Measurements from ENCODE around the gene ROCK2.
A peak's percentile ranks its signal among the peaks of the same experiment; 100 is the strongest.
"Not testable (repeated sequence)": the region's sequence is repeated elsewhere in the genome, so short reads cannot be mapped to it uniquely, and the experiment has no call there.

The ROCK2 gene

DNA sequence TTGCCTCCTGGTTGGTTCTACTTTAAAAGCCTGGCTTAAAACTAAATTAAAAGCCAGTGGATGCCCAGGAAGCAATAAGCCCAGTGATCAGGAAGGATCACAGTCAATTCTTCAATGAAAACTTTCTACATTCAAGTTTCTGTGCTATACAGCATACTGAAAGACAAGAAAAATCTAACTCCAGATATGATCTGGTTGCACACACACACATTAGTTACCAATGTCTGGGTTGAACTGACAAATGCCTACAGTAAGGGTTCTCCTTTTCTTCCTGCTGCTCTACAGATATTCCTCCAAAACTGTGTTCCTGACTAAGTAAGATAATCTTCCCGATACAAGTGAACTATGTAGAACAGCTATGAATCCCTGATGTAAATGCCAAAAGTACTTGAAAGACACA lies 81.3 kb downstream of the ROCK2 start:
- DNase-seq, result peak; percentile 39

DNA sequence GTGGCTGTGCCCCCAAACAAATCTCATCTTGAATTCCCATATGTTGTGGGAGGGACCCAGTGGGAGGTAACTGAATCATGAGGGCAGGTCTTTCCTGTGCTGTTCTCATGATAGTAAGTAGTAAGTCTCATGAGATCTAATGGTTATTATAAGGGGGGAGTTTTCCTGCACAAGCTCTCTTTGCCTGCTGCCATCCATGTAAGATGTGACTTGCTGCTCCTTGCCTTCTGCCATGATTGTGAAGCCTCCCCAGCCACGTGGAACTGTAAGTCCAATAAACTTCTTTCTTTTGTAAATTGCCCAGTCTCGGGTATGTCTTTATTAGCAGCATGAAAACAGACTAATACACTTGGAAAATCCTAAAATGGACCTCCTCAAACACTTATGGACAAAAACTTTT lies 82.0 kb downstream of the ROCK2 start:
- not testable (repeated sequence) for DNase-seq

DNA sequence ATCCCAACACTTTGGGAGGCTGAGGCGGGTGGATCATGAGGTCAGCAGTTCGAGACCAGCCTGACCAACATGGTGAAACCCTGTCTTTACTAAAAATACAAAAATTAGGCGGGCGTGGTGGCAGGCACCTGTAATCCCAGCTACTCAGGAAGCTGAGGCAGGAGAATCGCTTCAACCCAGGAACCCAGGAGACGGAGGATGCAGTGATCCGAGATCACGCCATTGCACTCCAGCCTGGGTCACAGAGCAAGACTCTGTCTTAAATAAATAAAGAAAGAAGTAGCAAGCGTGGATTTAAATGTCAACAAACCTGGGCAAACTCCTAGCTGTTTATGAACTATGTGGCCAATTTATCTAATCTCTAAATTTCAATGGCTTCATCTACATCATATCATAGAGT lies 82.9 kb downstream of the ROCK2 start:
- not testable (repeated sequence) for DNase-seq

DNA sequence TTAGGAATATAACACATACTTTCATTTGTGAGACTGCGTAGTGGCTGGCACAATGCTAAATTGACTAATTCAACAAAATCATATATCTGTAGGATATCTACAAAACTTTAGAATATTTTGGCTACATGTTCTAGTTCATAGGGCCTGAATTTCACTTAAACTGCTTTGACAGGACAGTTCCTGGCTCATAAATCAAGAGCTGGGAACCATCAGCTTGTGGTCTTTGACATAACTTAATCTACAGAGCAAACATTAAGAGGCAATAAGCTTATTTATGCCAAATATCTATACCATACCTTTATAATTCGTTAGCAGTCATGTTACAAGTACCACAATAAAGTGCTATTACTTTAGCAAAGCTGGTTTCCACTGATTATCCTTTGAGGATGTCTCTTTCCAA lies 83.5 kb downstream of the ROCK2 start:
- DNase-seq, result no peak

DNA sequence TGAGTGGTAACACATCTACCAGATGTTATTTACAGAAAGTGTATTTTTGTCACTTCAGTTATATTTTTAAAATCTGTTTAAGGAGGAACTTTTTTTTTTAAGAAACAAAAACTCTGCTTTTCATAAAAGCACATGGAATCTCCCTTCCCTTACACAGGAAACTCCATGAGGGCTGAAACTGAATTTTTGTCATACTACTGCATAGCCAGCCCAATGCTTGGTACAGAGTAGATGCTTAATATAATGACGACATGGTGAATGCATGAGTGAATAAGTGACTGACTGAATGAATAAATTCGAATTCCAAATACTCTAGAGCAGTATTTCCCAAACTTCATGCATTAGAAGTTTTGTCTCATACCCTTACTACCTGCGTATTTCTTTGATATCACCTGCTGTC lies 86.5 kb downstream of the ROCK2 start:
- no peak for DNase-seq

DNA sequence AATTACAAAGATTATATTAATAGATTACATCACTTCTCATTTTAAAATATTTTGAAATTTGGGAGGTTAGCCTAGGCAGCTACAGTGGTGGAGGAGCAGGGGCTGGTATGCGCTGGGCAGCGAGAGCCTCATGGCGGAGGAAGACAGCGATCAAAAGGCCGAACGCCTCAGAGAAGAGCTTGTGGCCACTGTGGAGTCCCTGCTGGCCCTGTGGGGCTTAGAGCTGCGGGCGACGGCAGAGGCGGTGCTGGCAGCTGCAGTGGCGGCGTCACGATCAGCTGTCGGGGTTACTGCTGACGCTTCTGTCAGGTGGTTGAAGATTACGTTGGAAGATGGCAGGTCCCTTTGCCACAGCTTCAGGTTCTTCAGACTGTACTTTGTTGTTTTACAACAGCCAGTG lies 87.4 kb downstream of the ROCK2 start:
- DNase-seq, result no peak

DNA sequence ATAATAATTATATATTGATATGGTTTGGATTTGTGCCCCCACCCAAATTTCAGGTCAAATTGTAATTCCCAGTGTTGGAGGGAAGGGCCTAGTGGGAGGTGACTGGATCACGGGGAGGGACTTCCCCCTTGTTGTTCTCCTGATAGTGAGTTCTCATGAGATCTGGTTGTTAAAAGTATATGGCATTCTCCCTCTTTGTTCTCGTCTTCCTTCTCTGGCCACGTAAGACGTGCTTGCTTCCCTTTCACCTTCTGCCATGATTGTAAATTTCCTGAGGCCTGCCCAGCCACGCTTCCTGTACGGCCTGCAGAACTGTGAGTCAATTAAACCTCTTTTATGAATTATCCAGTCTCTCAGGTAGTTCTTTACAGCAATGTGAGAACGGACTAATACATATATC lies 88.3 kb downstream of the ROCK2 start:
- DNase-seq, result no peak

DNA sequence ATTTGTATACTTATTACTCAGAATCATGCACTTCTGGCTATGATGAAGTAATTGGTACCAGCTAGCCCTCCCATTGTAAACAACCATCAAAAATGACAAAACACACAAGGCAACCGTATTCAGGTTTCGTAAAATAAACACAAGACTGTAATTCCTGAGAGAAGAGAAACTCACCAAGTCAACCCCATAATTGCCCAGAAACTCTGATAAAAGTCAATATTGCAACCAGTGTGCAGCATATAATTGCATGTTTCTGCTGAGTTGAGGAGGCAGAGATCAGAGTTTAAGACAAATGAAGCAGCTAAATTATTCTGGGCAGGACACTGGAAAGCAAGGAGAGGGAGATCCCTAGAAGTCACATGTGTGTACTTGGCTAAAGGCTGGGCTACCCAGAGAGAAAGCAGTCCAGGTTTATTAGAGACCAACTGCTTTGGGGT lies 90.3 kb downstream of the ROCK2 start:
- no peak for DNase-seq

DNA sequence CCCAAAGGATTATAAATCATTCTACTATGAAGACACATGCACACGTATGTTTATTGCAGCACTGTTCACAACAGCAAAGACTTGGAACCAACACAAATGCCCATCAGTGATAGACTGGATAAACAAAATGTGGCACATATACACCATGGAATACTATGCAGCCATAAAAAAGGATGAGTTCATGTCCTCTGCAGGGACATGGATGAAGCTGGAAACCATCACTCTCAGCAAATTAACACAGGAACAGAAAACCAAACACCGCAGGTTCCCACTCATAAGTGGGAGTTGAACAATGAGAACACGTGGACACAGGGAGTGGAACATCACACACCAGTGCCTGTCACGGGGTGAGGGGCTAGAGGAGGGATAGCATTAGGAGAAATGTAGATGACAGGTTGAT lies 92.0 kb downstream of the ROCK2 start:
- not testable (repeated sequence) for DNase-seq

DNA sequence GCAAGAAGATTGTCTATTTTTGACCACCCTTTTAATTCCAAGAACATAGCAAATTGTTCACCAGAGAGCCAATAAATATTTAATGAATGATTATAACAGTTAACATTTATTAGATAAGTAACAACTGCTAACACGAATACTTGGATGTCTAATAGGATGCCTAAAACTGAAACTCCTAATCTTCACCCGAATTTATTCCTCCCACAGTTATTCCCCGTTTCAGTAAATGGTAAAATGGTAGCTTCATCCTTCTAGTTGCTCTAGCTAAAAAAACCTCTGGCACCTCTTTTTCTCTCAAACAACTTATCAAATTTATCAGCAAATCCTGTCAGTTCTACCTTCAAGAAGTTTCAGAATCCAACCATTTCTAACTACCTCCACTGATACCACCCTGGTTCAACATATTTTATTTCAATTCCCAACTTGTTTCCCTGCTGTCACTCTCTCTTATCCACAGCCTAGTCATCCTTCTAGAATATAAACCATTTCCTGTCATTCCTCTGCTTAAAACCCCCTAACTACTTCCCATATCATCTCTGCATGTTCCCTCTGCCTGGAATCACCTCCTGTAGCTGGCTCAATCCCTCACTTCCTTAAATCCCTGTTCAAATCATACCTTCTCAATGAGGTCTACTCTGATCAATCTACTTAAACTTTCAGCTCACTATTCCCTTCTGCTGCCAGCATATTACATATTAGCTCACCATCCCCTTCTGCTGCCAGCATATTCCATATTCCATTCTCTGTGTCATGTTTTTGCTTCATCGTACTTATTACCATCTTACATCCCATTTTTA lies 93.8 kb downstream of the ROCK2 start:
- DNase-seq, result no peak

DNA sequence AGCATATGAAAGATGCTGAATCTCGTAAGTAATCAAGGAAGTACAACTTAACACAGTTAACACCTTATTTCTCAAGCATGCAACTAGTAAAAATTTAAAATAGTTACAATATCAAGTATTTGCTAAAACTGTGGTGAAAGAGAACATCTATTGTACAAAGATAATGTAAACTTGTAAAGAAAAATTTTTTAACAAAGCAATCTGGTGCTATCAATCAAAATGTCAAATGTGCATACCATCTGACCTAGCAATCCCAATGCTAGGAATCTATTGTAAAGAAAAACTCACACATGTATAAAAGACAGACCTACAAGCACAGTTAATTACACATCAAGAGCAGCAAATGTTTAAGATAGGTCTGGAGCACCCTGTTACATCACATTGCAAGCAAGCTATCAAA lies 99.1 kb downstream of the ROCK2 start:
- no peak for DNase-seq

DNA sequence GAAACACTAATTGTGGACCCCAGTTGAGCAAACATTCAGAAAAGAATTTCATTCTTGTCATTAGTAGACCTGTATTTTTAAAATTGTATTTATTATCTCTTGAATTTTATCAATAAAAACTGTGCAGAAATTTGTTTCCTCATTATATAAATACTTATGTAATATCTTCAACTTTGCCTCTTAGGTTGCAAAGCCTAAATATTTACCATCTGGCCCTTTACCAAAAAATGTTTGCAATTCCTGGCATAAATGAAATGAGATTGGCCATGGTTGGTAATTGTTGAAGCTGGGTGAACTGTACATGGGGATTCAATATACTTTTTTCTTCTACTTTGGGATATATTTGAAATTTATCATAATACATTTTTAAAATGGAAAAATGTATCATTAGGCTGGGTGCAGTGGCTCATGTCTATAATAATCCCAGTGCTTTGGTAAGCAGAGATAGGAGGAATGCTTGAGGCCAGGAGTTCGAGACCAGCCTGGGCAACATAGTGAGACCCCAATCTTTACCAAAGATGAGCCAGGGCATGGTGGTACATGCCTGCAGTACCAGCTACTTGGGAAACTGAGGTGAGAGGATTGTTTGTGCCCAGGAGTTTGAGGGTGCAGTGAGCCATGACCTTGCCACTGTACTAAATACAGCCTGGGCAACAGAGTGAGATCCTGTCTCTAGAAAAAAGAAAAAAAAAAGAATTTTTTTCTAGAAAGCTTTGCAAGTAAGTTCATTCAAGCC lies 100.2 kb downstream of the ROCK2 start:
- DNase-seq, result no peak

DNA sequence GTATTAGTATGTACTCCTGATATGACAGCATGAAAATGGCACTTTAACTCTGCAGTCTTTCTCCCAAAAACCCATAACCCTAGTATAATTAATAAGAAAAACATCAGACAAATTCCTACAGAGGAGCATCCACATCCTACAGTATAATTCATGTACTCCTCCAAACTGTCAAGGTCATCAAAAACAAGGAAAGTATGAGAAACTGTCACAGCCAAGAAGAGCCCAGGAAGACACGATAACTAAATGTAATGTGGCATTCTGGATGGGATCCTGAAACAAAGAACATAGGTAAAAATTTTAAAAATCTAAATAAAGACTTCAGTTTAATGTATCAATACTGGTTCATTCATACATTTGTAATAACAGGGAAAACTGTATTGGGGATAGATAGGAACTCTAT lies 100.9 kb downstream of the ROCK2 start:
- DNase-seq, result no peak

DNA sequence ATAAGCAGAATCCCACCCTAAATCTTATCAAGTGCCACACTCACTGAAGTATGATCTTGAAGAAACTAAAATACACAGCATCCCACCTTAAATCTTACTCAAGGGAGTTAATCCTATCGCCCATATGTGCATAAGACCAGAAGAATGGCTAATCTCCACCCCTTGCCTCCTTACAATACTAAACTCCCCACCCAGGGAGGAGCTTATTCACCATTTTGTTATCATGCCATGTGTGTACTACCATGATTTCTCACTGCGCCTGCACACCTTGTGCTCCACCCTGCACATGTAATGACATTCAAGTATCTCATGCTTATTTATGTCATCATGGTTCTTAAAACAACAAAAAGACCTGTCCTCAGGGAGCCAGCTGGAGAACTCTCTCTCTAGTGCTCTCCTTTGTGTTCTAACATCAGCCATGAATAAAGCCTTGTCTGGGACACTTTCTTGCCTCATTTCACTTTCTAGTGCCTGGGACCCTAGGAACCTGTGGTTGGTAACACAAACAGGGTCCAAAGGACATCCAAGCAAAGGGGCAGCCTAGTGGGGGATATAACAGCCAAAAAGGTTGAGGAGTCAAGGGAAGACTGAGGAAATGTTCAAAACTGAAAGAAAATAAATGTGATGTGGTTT lies 101.8 kb downstream of the ROCK2 start:
- no peak for DNase-seq

DNA sequence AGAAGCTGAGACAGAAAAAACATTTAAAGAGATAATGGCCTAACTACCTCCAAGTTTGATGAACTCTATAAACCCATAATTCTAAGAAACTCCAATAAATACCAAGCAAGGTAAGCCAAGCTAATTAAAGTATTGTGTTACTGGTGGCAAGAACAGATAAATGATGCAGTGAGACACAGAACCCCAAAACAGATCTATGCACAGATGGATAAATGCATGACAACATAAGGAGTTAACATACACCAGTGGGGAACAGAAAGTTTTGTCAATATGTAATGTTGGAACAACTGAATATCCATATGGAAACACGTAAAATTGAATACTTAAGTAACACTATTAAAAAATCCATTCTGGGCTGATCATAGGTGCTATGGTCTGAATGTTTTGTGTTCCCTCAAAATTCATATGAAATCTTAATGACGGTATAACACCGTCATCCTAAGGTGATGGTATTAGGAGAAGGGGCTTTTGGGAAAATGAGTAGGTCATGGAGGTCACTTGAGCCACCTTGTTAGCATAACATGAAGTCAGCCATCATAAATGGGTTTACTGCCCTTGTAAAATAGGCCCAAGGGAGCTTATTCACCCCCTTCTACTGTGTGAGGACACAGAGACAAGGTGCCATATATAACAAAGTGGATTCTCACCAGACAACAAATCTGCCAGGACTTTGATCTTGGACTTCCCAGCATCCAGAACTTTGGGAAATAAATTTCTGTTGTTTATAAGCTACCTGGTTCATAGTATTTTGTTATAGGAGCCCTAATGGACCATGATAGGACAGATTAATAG lies 102.8 kb downstream of the ROCK2 start:
- no peak for DNase-seq

DNA sequence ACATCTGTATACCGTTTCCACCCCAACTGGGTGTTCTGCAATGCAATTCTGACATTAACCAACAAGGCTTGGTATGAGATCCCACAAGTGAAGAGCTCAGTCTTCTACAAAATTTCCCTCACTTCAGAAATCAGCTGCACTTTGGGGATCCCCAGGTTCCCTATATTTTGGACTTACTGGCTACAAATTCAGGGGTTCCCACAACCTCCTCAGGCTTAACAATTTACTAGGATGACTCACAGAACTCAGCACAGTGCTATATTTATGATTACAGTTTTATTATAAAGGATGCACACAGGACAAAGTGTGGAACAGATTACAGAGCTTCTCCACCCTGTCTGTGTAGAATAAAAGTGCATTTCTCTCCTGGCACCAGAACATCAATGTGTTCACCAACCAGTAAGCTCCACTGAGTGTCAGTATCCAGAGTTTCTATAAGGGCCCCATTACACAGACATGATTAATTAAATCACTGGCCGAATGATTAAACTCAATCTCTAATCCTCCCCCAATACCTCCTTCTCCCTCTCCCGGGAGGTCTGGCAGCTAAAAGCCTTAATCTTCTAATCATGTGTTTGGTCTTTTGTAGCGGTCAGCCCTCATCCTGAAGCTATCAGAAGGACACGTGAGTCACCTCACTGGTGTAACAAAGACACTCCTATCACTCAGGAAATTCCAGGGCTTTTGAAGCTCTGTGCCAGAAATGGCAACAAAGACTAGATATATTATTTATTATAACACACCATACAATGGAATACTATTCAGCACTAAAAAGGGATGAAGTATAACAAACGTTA lies 104.6 kb downstream of the ROCK2 start:
- no peak for DNase-seq

DNA sequence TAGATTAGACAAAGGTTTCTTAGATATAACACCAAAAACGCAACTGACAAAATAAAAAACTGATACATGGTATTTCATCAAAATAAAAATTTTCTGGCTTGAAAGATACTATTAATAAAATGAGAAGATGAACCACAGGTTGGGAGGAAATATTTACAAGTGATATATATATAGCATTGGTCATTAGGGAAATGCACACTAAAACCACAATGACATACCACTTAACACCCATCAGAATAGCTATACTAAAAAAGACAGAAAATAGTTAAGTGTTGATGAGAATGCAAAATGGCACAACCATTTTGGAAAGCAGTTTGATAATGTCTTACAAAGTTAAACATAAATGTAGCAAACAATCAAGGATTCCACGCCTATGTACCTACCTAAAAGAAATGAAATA lies 105.3 kb downstream of the ROCK2 start:
- no peak for DNase-seq

DNA sequence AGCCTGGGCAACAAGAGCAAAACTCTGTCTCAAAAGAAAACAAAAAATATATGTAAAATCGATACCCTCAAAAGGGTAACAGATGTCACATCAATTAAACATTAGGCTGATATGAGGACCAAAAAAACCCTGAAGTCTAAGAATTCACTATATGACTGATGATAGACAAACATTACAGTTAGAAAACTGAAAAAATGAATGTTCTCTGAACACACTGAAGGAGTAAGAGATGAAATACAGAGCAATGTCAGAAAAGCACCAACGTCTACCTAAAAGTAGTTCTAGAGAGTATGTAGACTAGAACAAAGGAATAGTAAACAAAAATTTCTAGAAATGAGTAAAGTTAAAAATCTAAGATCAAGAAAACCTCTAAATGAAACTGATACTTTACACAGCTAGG lies 107.3 kb downstream of the ROCK2 start:
- no peak for DNase-seq

DNA sequence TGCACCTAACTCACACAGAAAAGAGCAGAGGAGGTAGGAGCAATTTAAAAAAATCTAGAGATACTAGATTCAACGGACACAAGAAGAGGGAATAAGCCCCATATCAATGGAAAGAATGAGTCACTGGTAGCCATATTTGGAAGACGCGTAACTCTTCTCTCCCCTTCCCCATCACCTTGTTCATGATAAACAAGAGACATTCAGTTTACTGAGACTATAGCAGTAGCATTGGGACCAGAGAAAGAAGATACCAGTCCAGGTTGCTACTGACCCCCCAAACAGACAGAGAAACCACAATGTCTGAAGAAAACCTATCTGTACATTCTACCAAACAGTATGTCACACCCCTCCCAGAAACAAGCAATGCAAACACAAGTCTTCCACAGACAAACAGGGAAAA lies 108.1 kb downstream of the ROCK2 start:
- peak; percentile 85 for DNase-seq

DNA sequence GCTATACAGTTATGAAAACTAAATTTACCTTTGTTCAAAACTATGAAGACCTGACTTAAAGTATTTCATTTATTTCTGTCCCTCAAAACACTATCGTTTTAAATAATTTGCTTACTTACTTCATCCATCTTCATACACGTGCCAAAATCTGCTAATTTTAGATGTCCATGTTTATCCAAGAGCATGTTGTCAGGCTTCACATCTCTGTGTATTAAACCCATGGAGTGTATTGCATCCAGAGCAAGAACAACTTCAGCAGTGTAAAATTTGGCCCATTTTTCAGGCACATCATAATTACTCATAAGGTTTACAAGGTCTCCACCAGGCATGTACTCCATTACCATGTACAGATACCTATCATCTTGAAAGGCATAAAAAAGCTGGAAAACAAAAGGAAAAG lies 108.9 kb downstream of the ROCK2 start:
- peak; percentile 30 for DNase-seq

DNA sequence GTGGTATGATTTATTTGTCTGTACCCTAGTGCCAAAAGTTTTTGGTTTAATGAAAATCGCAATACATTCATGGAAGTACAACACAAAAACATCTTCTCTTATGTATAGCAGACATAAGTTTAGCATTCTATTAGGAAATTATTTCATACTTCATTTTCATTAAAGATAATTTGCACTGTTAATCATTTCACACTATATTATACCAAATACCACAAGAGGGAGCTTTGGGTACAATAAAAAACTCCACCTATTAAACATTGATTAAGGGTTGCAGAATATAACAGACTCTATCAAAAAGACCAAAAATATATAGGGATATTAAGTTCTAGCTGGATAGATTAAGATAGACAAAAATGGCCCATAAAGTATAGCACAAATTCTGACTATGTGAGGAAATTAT lies 110.1 kb downstream of the ROCK2 start:
- DNase-seq, result peak; percentile 54

DNA sequence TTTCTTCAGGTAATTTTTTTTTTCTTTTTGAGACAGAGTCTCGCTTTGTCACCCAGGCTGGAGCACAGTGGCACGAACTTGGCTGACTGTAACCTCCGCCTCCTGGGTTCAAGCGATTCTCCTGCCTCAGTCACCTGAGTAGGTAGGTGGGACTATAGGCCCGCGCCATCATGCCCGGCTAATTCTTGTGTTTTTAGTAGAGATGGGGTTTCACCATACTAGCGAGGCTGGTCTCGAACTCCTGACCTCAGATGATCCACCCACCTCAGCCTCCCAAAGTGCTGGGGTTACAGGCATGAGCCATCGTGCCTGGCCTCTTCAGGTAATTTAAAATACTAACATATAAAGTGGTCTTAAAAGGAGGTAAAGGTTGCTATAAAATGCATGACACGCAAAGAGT lies 113.2 kb downstream of the ROCK2 start:
- DNase-seq, result not testable (repeated sequence)
